LHCN-M2 (cell line): ENCODE measurements around the gene ARHGAP44. TPM values are rescaled to one million over a fixed set of nuclear protein-coding genes. Genes with fewer than 3 reads are reported as not detected.
A peak's percentile ranks its signal among the peaks of the same experiment; 100 is the strongest.

Experiments used
- DNase-seq: peaks from one replicate; pipeline ENCODE4 v3.0.0-alpha.2; 2012; ENCODE audit warnings: low read depth
- total RNA-seq: library from RNA; depleted of rRNA; stranded (reverse); fragments of >200 nt; gene quantifications from 2 replicates; pipeline ENCODE4 v1.2.3, GENCODE V29; 2014

The ARHGAP44 gene
- total RNA-seq, 1 experiment from 2014 or later = 0.06 TPM

DNA sequence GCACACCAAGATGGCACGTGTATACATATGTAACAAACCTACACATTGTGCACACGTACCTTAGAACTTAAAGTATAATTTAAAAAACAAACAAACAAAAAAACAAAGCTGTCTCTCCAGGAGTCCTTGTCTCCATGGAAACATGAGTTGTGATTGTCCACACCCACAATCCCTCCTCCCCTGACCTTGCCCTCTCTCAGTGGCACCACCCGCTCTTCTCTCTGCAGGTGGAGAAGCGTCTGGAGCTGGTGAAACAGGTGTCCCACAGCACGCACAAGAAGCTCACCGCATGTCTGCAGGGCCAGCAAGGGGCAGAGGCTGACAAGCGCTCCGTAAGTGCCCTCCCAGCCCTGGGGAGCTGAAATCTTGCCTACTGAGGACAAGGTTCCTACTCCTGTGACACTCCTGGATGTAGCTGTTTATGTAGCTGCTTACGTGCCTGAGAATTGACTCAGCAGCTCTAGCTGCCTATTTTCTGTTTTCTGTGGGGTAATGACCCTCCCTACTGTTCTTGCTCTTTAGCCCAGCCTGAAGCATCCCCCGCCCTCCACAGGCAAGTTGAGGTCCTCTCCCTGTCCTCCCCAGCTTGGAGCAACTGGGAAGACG, 107.0 kb downstream of the ARHGAP44 start:
- DNase-seq = no peak

- no peak for DNase-seq
Measured at GRCh38 chr17:12898110-12898509, 108.8 kb downstream of the ARHGAP44 start.

GRCh38 chr17:12899604-12900003, 110.3 kb downstream of the ARHGAP44 start:
- DNase-seq = no peak

DNA sequence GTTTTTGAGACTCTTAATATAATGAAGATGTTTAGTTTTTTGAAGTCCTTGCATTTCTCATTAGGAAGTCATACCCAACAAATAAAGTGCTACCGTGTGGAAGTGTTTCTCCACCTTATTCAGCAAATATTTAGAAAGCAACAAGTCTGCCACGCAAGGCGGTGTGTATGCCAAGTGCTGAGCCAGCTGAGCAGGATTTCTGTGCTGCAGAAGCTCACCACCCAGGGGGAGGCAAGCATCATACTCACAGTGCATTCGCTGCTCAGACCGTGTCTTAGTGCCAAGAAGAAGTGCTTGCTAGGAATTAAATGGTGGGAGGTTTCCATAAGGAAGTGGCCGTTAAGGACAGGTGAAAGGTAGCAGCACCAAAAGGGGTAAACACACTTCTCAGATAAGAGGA, 111.2 kb downstream of the ARHGAP44 start:
- DNase-seq = no peak

GRCh38 chr17:12902046-12902445, 112.7 kb downstream of the ARHGAP44 start:
- no peak for DNase-seq

- no peak for DNase-seq
Measured at GRCh38 chr17:12907477-12907876, 118.2 kb downstream of the ARHGAP44 start.

DNA sequence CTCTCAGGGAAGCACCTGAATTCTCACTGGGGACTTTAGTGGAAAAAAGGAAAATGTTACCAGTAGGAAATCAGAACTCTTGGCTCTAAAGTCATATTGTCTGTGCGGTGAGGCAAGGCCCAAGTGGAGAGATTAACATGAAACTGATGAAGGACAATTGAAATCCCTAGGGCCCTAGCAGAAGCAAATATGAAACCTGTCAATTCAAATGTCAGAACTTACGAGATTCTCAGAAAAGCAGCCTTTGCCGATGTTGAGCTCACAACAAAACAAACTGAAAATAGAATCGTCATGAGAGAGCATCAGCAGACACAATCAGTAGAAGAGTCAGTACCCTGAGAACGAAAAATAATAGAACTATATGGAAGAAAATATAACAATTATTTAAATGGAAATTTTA, 119.7 kb downstream of the ARHGAP44 start:
- no peak for DNase-seq

DNA sequence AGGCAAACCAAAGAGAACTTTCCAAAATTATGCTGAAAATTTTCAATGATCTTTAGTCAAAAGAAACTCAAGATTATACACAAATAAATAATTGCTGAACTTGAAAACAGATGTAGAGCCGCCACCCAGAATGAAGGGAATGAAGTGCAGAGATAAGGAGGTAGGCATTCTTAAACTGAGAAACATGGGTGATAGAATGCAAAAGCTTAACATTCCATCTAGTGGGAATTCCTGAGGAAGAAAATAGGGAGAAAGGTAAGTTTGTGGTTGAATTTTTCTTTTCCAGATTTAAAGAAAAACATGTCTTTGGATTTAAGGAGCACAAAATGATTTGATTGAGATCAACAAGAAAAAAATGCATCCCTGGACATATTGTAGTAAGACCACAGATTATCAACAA, 120.2 kb downstream of the ARHGAP44 start:
- no peak for DNase-seq

- no peak for DNase-seq
Measured at GRCh38 chr17:12911239-12911638, 121.9 kb downstream of the ARHGAP44 start.

GRCh38 chr17:12917399-12917798, 128.1 kb downstream of the ARHGAP44 start:
- DNase-seq = no peak

GRCh38 chr17:12918142-12918541, 128.8 kb downstream of the ARHGAP44 start:
- DNase-seq = peak; percentile 7

DNA sequence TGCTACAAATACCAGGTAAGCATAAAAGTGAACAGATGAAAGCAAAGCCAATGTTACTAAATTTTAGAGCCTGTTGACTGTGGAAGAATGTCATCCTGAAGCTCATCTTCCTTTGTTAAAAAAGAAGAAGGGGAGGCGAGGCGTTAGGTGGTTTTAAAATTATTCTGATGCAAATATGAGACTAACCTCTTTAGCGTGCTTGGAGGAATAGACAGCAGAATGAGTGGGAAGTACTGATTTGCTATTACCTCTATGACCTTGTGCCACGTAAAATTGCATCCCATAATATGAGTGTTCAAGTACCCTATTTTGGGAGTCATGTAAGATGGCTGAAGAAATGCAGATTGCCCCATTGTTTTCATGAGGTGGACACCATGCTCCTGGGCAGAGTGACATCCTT, 132.8 kb downstream of the ARHGAP44 start:
- DNase-seq = no peak

DNA sequence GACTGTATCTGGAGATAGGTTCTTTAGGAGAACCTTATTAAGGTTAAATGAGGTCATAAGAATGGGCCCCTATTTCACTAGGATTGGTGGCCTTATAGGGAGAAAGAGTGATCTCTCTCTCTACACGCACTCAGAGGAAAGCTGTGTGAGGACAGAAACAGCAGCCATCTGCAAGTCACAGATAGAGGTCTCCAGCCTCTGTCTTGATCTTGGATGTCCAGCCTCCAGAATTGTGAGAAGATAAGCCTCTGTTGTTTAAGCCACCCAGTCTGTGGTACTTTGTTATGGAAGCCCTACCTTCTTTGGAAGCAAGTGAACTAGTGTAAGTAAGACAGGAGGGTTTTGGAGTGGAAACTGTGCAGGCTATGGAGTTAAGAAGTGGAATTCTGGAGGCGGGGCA, 135.3 kb downstream of the ARHGAP44 start:
- no peak for DNase-seq

DNA sequence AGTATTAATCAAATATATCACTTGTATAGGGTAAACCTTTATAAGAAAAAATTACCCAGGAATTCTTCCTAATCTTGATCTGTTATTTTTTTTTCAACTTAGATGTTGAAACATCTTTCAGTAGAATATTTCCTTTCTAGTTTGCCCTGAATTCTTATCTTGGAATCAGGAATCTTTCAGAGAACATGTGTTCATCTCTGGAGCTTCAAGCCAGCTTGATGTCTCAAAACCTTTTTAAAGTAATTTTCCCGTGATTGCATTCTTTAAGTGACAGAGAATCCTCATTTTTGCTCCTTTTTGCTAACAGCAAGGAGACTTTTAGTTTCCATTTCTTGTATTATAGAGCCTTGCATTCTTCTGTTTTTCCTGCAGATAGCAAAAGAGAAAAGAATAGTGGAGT, 137.7 kb downstream of the ARHGAP44 start:
- DNase-seq = no peak

DNA sequence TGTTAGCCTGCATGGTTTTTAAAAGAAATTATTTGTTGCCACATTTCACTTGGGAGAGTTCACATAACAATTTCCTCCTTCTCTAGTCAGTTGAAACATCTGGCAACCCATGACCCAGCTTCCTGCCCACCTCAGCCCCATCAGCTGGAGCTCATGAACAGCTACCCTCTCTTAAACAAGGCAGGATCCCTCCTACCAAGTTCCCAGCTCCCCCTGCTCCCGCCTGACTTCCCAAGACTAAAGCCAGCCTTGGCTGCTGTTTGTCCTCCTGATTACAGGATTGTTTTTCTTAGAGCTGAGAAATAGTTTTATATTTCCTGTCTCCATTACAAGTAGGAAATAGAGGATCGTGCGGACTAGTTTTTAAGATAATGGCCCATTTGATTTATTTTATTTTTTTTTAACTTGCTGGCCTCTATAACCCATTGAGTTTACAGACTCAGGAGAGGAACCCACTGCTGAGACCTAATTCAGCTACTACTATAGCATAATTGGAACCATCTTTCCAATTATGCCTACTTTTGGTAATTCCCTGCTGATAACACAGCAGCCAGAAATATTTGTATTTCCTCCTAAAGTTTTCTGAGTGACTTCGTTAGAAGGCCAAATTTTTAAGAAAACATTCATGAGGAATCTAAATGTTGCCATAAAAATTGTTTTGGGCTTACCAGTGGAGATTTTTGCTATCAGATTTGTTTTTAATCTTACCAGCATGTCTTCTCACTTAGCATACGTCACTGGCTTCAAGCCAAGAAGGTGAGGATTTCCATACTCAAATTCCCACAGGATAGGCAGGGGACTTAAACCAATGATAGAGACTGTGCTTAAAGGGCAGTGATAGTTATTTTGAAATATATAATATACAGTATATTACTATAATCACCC, 138.5 kb downstream of the ARHGAP44 start:
- no peak for DNase-seq

GRCh38 chr17:12928736-12929135, 139.4 kb downstream of the ARHGAP44 start:
- DNase-seq = no peak

- DNase-seq = no peak
Measured at GRCh38 chr17:12936501-12936900, 147.2 kb downstream of the ARHGAP44 start.

GRCh38 chr17:12940699-12941098, 151.4 kb downstream of the ARHGAP44 start:
- no peak for DNase-seq

DNA sequence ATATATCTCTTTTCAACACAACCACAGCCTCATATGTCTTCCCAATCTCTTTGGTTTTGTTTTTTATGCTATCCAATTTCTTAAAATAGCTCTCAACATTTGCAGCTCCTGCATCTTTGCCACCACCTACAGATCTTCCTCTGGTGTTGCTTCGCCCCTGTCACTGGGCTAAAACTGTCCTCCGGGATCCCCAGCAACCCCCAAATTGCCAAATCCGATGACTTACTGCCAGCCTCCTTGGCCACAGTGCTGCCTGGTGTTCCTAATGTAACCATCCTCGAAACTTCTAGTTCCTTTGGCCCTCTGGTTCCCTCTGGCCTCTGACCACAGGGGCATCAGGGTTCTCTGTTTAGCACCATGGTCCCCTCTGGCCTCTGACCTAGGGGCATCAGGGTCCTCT, 157.7 kb downstream of the ARHGAP44 start:
- no peak for DNase-seq

- DNase-seq = no peak
Measured at GRCh38 chr17:12952012-12952411, 162.7 kb downstream of the ARHGAP44 start.

DNA sequence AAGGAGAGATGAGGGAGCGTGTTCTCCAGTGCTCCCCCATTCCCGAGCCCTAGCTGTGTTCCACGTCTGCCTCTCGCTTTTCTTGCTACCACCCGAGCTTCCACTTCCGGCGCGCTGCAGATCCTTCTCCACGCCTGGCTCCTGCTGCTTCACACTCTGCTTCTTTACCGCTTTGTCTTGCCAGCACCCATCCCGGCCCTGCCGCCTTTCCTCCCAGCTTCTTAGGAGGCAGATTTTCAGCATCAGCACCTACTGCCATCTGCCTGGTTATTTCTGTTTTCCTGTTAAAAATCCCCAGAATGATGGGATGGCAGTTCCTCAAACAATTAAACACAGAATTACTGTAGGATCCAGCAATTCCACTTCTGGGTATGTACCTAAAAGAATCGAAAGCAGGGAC, 163.9 kb downstream of the ARHGAP44 start:
- DNase-seq = no peak

DNA sequence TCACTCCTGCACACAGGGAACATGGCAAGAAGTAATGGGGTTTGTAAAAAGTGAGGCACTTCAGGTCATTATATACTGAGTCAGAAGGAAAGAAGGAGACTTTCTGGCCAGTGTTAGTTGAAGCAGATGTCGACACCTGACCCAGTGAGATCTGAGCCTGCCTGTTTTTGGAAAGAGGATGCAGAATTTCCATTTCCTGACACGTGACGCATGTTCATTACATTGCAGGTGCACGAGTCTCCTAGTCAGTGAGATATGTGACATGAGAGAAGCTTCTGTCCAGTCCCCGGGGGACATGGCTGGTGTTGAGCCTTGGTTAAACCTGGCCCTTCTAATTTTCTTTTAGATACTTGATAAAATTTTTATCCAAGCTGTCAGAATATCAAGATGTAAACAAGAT, 166.2 kb downstream of the ARHGAP44 start:
- DNase-seq = no peak

DNA sequence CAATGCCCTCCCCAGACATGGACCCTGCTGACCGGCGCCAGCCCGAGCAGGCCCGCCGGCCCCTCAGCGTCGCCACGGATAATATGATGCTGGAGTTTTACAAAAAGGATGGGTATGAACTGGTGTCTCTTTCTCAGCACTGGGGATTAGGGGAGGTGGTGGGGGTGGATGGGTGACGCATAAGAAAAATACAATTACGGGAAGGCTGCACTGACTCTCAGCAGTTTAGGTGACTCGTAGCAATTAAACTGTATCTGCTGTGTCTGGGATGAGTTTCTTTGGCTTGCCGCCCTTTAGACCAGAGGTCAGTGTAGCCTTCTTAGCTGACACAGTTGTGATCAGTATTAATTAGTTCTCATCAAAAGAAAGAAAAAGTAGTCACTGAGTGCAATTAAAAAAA, 169.5 kb downstream of the ARHGAP44 start:
- peak; percentile 30 for DNase-seq
